HEK293 (cell line): Measurements from ENCODE around the gene ITGA3.

Experiments used
- CTCF ChIP-seq: fragments of 450-650 bp; formaldehyde crosslinking; IDR thresholded peaks from 2 replicates; pipeline ENCODE4 v1.5.1; 2016; ENCODE audit warnings: missing biosample characterization, missing genetic modification characterization
- ELK4 ChIP-seq: IDR thresholded peaks from 2 replicates; pipeline ENCODE4 v1.6.1; 2011; ENCODE audit warnings: mild to moderate bottlenecking, low read depth, low read length, borderline replicate concordance
- HOXC10 ChIP-seq: sonication (generic); formaldehyde crosslinking; IDR thresholded peaks from 2 replicates; pipeline ENCODE4 v1.8.1; 2023; ENCODE audit warnings: mild to moderate bottlenecking, missing genetic modification reagents
- KLF1 ChIP-seq: fragments of 450-650 bp; formaldehyde crosslinking; IDR thresholded peaks from 2 replicates; pipeline ENCODE4 v1.5.1; 2016; ENCODE audit warnings: missing biosample characterization, missing genetic modification characterization
- PRDM10 ChIP-seq: fragments of 450-650 bp; formaldehyde crosslinking; IDR thresholded peaks from 2 replicates; pipeline ENCODE4 v1.5.1; 2016; ENCODE audit warnings: missing biosample characterization, missing genetic modification characterization
- REST ChIP-seq: fragments of 450-650 bp; formaldehyde crosslinking; IDR thresholded peaks from 2 replicates; pipeline ENCODE4 v1.5.1; 2016; ENCODE audit warnings: missing biosample characterization, missing genetic modification characterization
- TRIM28 ChIP-seq: IDR thresholded peaks from 2 replicates; pipeline ENCODE4 v1.6.1; 2011; ENCODE audit warnings: low read length, control low read depth, borderline replicate concordance
- ZBTB26 ChIP-seq: fragments of 450-650 bp; formaldehyde crosslinking; optimal IDR thresholded peaks from 2 replicates; pipeline ENCODE3; 2016; ENCODE audit warnings: missing biosample characterization, mild to moderate bottlenecking, missing genetic modification characterization
- ZNF274 ChIP-seq, 2 experiments: fragments of 200-500 bp in 1 of 2; fragments of 450-650 bp in 1 of 2; sonication (Bioruptor generic) in 1 of 2; formaldehyde crosslinking in 1 of 2; IDR thresholded peaks; 2 replicates each; pipeline versions ENCODE4 v1.5.1 to v1.6.1; 2014 to 2016; ENCODE audit warnings: borderline replicate concordance in 1 of 2, inconsistent platforms in 1 of 2, low read length in 1 of 2, missing biosample characterization in 1 of 2, missing genetic modification characterization in 1 of 2
- ZNF280D ChIP-seq: fragments of 450-650 bp; formaldehyde crosslinking; IDR thresholded peaks from 2 replicates; pipeline ENCODE4 v1.5.1; 2016; ENCODE audit warnings: missing biosample characterization, missing genetic modification characterization
- ZNF350 ChIP-seq: fragments of 450-650 bp; formaldehyde crosslinking; IDR thresholded peaks from 2 replicates; pipeline ENCODE4 v1.5.0; 2017; ENCODE audit warnings: missing biosample characterization, mild to moderate bottlenecking, missing genetic modification characterization
- ZNF701 ChIP-seq: fragments of 450-650 bp; formaldehyde crosslinking; IDR thresholded peaks from 2 replicates; pipeline ENCODE4 v1.5.1; 2016; ENCODE audit warnings: missing biosample characterization, missing genetic modification characterization

- TF ChIP-seq CTCF (tag by site-specific recombination) (no peak), ZNF701 (tag by site-specific recombination) (no peak), ELK4 (no peak), ZNF350 (tag by site-specific recombination) (no peak), ZBTB26 (no peak), ZNF280D (tag by site-specific recombination) (no peak), KLF1 (tag by site-specific recombination) (no peak), HOXC10 (CRISPR knock-in tag) (no peak), ZNF274 (IDR thresholded peaks at IDR 0.05; ENCODE audit: low read length) (no peak), ZNF274 (tag by site-specific recombination; IDR thresholded peaks at IDR 0.05; ENCODE audit: borderline replicate concordance) (no peak), PRDM10 (tag by site-specific recombination) (no peak), REST (tag by site-specific recombination) (no peak), TRIM28 (no peak)
Measured at GRCh38 chr17:50048988-50049387, 6.9 kb upstream of the ITGA3 start.
